ENCODE measurements around the gene ARID2.

The ARID2 gene

DNA sequence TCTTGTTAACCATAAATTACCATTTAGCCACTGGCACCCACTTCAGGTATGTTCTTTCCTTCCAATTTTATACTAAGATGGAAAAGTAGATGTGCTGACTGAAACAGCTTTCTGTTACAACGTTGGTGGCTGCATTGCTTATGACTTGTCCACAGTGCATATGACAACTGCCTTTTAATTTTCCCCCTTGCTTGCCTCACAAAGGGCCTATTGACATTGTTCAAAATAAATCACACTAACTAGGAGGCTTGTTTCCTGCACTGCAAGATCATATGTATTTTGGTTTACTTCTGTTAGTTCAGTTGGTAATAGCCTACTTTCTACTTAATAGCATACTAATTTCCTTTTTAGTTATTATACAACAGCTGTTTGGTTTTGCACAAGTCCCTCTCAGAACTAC, 205.4 kb downstream of the ARID2 start:
- no peak for DNase-seq (ENCODE audit: low read depth in 2 of 2)

DNA sequence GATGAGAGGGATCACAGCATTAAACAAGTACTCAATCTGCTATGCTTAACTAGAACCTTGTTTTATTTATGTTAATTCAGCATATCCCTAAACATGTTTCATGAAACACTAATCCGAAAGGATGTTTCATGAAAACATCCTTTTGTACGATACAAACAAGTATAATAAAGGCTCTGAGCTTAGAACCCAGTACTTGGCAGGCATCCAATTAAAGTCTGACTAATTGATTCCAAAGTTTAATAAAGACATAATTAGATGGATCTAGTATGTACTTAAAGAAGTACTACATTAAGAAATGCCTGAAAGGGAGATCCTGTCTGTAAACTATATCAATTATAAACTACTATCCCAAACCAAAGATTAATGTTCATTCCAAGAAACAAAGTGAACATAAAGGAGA, 209.1 kb downstream of the ARID2 start:
- no peak for DNase-seq (ENCODE audit: low read depth in 2 of 2)

DNA sequence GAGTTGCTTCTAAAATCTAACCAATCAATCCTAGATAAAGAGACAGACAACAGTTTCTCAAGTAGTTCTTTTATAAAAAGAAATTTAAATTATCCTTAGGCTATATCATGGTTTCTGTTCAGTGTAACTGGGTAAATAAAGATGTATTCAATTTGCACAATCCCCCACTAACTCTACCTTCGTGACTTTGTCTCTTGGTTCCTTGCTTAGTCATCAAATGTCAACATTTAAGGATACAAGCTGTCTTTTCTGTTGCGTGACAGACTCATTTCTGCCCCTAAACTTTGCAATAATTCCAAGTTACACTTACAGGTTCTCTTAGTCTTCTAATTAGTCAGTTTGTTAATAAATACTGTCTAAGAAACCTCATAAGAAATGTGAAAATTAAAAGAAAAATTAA, 210.3 kb downstream of the ARID2 start:
- DNase-seq (ENCODE audit: low read depth in 2 of 2), result no peak

DNA sequence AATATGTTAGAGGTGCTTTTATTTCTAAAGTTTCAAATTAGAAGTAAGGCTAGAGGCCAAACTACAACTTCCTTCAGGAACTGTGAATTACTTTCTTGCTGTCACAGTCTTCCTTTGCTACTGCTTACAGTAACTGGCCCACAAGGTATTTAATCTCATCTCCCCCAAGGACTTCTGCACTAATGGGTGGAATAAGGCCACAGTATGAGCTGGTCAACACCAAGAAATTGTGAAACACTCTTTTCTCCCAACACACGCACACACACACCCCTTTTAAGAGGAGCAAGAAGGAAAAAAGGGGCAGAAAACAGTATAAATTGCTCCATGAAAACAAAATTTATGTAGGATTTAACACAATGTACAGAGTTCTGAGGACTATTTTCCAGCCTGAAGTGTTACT, 215.3 kb downstream of the ARID2 start:
- no peak for DNase-seq (ENCODE audit: low read depth in 2 of 2)

DNA sequence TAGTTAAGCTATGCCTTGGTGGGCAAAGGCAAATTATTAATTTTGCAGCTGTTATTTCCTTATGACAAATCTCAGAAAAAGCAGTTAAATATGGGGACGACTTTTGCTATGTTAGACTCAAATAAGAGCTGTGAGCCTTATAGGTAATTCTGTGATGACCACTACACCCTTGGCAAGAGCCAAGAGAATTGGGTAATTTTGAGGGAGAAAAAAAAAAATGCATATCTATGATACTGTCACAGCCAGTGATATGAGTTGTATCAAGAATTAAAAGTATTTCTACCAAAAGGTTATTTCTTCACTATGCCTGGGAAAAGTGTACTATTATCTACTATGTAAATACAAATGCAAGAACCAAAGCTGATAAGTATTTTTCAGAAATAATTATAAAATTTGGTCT, 216.9 kb downstream of the ARID2 start:
- DNase-seq (ENCODE audit: low read depth in 2 of 2), result no peak

DNA sequence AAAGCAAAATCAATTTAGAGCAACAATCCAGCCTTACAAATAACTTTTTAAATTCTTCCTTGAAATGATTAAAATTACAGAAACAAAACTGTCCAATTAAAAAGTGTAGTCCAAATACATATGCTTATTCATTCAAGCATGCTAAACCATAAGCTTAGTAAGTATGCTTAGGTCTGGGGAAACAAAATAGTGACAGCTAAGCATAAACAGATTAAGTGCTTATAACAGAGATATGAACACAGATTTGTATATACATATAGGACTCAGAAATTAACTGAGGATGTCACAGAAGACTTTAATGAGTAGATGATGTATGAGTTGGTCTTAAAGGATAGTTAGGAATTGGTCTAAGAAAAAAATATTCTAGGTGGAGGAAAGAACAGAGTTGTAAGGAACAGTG, 219.0 kb downstream of the ARID2 start:
- no peak for DNase-seq (ENCODE audit: low read depth in 2 of 2)
